GM12801 (cell line): ENCODE data around the gene NDUFB8.

Experiments
- TF ChIP-seq, protein P1 (sequence below): IDR thresholded peaks from one replicate; pipeline ENCODE4 v1.5.1; 2011; ENCODE audit warnings: control low read depth; ENCODE audit not compliant: insufficient read length; ENCODE audit errors: extremely low read depth

NDUFB8 gene

DNA sequence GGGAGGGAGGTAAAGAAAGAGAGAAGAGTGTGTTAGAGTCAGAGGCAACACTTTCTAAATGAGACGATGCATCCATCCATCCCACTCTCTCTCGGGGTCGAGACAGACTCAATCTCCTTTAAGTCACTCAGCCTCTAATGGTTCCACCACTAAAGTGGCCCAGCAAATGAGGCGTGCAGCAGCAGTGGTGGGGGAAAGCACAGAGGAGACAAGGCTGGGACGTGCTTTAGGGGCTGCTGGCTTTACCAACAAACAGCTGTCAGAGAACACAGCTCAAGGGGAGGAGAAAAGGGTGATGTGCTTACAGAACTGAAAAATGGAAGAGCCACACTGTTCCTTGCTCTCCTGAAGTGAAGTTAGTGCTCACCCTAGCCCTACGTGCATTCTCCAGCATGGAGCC lies 5.5 kb downstream of the NDUFB8 start:
- TF ChIP-seq, protein P1, sequence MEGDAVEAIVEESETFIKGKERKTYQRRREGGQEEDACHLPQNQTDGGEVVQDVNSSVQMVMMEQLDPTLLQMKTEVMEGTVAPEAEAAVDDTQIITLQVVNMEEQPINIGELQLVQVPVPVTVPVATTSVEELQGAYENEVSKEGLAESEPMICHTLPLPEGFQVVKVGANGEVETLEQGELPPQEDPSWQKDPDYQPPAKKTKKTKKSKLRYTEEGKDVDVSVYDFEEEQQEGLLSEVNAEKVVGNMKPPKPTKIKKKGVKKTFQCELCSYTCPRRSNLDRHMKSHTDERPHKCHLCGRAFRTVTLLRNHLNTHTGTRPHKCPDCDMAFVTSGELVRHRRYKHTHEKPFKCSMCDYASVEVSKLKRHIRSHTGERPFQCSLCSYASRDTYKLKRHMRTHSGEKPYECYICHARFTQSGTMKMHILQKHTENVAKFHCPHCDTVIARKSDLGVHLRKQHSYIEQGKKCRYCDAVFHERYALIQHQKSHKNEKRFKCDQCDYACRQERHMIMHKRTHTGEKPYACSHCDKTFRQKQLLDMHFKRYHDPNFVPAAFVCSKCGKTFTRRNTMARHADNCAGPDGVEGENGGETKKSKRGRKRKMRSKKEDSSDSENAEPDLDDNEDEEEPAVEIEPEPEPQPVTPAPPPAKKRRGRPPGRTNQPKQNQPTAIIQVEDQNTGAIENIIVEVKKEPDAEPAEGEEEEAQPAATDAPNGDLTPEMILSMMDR = no peak

DNA sequence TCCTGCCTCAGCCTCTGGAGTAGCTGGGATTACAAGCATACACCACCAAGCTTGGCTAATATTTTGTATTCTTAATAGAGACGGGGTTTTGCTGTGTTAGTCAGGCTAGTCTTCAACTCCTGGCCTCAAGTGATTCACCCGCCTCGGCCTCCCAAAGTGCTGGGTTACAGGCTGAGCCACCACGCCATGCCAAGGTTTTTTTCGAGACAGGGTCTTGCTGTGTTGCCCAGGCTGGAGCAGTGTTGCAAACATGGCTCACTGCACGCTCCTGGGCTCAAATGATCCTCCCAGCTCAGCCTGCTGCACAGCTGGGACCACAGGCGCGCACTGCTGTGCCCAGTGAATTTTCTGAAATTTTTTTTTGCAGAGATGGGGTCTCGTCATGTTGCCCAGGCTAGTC lies 6.7 kb downstream of the NDUFB8 start:
- TF ChIP-seq, protein P1 = no peak

DNA sequence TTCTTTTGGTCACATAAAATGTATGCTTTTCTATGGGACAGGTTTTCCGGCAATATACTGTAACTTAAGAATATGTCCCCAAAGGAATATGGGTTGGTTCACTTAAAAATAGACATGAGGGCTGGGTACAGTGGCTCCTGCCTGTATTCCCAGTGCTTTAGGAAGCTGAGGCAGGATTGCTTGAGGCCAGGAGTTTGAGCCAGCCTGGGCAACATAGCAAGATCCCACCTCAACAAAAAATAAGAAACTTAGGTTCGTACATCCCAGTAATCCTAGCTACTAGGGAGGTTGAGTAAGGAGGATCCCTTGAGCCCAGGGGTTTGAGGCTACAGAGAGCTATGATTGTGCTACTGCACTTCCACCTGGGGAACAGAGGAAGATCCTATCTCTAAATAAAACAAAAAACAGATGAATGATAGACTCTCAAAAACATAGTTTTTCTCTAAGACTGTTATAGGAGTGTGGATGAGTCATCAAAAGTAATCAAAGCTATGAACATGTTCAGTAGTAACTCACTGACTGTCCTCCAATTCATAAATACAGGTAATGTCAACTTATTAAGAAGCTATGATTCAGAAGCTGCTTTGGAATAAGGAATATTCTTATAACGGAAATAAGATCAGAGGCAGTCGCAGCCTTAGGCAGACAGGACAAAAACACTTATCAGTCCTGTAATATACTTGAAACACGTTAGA lies 7.4 kb downstream of the NDUFB8 start:
- TF ChIP-seq, protein P1 = no peak

DNA sequence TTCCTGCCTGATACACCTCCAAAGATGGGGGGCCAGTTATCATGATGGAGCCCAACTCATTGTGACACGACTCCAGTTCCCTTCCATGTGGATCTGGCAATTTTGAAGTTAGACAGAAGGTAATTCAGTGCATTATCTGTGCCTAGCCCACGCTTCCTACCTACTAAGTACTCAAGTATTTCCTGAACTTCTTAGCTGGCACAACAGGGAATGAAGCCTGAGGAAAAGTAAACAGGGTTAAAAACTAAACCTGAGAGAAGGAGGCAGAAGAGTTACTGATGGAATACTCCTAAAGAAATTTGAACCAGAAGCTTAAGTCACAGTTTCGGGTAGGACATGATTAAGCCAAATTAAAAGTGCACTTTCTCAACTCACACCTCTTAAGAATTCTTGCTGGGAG lies 8.9 kb downstream of the NDUFB8 start:
- TF ChIP-seq, protein P1 = no peak

DNA sequence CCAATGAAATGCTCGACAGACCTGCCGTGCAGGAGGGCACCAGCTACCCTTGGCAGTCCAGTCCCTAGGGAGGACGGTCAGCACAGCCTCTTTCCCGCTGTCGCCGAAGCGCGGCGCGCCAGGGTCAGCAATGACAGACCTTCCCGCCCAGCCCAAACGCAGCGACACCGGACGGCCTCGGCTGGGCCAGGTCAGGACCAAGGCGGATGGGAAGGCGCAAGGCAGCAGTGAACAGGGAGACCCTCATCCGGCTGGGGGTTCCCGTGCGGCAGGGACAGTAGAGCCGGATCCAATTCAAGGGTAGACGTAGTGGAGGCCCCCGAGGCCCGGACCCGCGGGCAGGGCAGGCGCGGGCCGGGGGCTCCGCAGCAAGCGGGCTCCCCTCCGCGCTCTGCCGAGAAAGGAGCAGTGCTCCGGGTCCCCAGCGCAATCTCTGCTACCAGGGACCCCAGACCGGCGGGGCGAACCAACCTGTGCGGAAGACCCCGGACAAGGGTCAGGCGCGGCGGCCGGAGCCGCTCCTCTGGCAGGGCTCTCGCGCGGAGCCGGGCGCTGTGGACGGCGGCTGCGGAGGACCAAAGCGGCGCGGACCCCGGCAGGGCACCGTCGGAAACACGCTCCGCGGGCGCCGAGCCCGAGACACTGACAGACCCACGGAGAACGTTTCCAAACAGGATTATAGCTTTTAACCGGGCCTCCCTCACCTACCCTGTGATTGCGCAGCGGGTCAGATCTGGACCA lies 10.2 kb downstream of the NDUFB8 start, which contains the start of gene SEC31B:
Gene SEC31B, minus strand, starts transcription at position 551 of the 741 bp plus-strand sequence. CDS start 2,909 bp downstream, outside the sequence.
- TF ChIP-seq, protein P1 = no peak

DNA sequence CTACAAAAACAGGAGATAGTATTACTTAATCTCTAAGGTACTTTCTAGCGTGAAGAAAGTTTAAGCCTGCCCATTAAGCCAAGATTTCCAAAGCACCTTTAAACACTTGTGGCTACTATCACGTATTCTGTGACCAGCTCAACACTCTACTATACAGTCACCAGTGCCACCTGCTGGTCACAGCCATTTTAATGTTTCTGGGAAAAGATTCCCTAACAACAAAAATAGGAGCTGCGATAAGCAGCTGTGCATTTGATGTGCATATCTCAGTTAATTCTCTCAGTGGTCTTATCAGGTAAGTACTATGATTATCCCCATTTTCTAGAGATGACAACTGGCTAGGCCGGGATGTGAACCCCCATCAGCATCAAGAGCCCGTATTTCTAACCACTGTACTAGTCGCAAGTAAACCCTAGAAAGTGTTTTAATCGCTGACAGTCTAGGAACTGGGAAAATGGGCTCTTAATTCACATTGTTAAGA lies 10.9 kb downstream of the NDUFB8 start:
- TF ChIP-seq, protein P1 = no peak

DNA sequence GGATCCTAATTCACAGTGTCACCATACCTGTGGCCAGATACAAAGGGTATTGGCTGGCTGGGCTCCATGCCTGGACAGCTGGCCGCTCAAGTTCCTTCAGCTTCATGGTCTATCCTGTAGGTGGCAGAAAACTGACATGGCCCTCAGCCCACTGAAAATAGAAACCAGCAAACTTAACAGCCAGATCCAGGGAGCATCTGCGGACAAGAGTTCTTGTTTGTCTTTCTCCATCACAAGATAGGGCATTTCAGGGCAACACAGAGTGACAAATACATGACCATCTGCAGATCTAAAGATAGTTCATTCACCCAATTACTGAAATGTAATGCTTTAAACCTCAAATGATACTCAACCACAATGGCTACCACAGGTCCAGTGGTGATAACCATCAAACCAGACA lies 12.8 kb downstream of the NDUFB8 start:
- TF ChIP-seq, protein P1 = no peak
